Effector CD4-positive, alpha-beta T cell (primary cell): ENCODE results near the gene EIPR1.
"Not testable (repeated sequence)": the region's sequence is repeated elsewhere in the genome, so short reads cannot be mapped to it uniquely, and the experiment has no call there.

Source experiments
- DNase-seq: peaks from one replicate; pipeline ENCODE4 v3.0.0-alpha.2; 2020

Gene EIPR1

DNA sequence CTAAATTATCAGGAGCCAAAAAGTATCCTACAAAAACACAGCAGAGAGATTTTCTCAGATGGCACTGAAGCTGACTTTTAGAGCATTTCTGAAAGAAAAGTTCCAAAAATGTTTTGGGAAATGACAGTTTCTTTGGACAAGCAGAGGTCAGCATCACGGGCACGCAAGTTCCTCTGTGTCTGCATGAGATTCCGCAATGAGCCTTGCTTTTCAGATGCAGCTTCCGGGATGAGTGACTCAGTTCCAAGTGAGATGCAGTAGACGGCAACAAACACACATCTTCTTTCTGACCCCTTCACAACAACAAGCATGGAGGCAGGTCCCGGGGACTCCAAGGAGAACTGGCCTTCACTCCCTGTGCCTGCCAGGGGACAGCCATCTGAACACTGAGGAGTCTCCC lies 76.6 kb downstream of the EIPR1 start:
- no peak for DNase-seq

DNA sequence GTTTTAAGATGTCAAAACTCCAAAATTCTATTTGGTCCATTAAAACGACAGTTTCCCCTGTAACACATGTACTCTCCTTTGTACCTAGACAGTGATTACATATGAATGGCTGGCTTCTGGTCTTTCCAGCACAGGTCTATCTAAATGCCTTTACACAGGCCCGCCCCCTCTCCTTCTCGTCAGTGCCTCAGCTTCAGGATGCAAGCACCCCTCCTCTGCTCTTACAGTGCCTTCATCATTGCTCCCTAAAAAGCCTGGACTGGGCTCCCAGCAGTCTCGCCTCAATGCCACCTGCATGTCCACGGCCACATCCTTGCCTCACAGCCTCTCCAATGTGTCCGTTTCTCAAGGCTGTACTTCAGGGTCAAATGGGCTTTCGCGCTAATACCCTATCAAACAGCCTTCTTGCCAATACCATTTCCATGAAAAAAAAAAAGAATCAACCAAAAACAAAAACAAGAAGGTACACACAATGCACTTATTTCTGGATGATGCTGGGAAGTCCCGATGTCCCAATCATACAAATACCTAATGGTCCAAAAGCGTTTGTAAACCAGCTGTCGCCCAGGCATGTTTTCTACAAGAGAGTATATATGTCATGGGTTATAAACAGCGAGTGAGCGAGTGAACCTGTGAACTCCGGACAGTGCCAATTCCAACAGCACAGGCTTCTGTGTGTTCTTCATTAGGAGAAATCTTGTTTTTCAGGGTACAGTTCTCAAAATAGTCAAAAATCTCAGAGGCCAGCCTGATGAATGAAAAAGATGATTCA lies 77.2 kb downstream of the EIPR1 start:
- no peak for DNase-seq

DNA sequence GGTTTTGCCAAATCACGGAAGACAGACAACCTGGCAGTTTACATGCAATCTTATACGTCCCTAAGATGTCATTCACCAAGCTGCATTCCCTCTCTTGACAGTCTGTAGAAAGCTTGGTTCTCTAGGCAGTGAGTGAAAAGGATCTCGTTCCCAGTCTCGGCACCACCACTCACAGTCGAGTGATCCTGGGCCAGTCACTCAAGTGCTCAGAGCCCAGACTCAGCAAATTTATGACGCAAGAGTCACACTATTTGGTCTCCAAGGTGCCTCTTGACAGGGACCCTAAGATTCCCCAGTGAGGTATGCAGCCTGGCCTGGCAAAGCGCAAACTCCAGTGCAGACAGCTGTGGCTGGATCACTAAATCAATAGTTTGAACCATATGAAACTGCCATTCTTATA lies 77.9 kb downstream of the EIPR1 start:
- DNase-seq = no peak

DNA sequence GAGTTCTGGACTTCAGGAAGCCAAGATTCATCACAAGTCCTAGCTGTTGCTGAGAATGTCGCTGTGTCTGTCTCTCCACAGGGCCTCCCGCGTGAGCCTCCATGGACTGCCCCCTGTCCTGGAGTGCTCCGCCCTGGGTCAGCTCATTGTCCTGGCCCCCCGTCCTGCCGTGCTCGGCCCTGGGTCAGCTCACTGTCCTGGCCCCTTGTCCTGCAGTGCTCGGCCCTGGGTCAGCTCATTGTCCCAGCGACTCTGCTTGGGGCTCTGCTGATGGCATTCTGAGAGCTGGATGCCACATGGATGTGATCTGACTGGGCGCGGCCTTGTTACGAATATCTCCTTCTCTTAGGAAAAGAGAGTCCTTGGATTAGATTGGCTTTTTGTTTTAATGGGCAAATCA lies 78.5 kb downstream of the EIPR1 start:
- no peak for DNase-seq

DNA sequence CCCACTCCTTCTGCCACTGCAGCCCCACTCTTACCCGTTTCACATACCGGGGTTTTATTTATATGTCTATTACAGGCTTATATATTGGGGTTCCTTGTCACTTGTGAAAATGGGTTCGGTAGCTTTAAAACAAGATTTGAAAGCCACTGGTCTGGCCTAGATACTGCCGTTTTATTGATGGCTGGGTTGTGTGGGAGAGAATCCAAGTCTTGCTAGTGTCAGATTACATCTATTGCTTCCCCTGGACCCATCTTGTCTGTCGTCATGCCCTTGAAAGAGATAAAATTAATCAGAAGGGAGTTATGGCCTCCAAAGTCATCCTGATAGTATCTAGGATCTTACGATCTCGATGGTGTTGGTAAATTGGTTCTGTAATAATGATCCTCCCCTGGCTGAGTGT lies 79.4 kb downstream of the EIPR1 start:
- DNase-seq = no peak

DNA sequence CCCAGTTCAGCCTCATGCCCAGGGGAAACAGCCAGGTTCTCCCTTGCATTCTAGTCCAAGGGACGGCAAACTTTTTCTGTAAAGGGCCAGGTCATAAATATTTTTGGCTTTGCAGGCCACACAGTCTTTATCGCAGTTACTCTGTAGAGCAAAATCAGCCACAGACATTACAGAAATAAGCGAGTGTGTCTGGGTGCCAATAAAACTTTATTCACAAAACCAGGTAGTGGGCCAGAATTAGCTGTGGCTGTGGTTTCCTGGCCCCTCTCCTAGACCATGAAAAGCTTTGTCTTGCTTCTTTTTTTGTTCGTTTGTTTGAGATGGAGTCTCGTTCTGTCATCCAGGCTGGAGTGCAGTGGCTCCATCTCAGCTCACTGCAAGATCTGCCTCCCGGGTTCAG lies 80.1 kb downstream of the EIPR1 start:
- no peak for DNase-seq

DNA sequence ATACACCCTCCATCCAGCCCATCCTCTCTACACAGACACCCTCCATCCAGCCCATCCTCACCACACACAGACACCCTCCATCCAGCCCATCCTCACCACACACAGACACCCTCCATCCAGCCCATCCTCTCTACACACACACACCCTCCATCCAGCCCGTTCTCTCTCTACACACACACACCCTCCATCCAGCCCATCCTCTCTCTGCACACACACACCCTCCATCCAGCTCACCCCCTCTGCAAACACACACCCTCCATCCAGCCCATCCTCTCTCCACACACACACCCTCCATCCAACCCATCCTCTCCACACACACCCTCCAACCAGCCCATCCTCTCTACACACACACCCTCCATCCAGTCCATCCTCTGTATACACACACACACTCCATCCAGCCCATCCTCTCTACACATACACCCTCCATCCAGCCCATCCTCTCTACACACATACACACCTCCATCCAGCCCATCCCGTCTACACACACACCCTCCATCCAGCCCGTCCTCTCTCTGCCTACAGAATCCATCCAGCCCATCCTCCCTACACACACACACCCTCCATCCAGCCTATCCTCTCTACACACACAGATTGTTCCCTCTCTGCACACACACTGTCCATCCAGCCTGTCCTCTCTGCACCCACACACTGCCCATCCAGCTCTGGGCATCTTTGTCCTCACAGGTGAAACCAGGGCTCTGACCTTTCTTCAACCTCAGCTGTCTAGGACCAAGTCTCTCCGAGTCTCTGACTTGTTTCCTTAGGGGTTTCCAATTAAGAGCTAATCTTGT lies 81.2 kb downstream of the EIPR1 start:
- no peak for DNase-seq

DNA sequence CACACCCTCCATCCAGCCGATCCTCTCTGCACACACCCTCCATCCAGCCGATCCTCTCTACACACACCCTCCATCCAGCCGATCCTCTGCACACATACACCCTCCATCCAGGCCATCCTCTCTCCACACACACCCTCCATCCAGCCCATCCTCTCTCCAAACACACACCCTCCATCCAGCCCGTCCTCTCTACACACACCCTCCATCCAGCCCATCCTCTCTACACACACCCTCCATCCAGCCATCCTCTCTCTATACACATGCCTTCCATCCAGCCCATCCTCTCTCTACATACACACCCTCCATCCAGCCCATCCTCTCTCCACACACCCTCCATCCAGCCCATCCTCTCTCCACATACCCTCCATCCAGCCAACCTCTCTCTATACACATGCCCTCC lies 83.1 kb downstream of the EIPR1 start:
- DNase-seq = no peak

DNA sequence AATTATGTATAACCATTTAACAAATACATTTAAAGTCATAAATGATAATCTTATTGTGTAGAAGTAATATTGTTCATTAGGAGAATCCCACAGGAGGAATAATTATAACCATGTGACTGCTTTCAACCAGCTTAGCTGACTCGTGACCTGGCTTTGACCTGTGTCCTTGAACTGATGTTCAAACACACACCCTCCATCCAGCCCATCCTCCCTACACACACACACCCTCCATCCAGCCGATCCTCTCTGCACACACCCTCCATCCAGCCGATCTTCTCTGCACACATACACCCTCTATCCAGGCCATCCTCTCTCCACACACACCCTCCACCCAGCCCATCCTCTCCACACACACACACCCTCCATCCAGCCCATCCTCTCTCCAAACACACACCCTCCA lies 83.5 kb downstream of the EIPR1 start:
- DNase-seq = no peak

DNA sequence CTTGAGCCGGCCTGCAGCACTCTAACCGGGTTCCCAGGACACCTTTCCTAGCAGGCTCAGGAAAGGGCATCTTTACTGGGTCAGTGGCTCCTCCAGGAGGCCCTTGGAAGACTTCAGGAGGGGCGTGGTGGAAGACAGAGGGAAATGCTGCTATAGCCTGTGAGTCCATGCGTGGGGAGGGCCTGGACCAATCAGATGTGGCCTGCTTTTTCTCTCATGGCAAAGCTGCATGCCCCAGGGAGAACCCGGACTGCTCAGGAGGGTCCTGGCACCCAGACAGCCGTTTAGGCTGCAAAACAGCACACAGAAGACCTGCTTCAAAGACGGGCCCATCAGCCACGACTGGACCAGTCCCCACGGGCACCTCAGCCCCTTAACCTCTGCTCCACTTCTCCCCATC lies 84.4 kb downstream of the EIPR1 start:
- DNase-seq = no peak

DNA sequence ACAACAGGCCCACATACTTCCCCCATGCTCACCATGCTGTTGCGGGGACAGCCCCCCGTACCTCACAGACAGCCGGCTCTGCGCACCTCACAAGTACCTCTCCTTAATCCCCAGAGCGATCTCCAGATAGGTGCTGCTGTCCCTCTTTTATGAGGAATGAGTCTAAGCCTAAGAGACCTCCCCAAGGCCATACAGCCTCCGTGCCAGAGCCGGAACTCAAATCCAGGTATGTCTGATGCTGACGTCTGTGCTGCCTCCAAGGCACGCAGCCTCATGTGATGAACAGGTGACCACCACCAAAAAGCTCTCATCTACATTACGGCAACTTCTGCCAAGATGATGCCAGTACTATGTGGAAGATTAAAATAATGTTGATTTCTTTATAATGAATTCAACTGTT lies 85.2 kb downstream of the EIPR1 start:
- DNase-seq = no peak

DNA sequence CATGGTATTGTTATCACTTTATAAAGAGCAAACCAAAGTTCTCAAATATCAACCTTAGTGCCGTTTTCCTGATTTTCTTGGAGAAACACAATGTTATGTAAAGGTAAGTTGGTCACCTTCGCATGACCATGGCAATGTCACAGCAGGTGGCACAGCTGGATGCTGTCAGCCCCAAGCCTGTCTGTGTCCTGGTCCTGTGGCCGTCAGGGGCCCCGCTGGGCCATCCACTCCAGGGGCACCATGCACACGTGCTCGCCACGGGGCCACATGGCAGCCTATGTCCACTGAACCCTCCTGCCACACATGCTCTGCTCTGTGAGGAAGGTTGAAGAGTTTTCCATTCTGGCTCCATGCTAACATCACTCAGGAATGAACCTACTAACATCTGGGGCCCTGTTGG lies 85.9 kb downstream of the EIPR1 start:
- DNase-seq = no peak

DNA sequence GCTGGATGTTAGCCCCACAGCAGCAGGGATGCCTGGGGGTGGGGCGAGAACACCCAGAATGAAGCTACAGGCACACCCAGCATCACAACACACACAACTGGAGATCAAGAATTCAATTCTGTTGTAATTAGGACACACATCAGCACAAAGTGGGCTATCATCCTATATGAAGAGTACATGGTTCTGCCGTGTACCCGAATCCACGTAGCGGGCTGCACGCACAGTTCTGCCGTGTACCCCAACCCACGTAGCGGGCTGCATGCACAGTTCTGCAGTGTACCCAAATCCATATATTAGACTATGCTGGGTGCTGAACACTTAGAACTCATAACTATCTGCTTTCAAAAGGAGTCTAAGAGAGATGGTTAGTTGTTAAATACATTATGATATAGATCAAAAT lies 86.5 kb downstream of the EIPR1 start:
- DNase-seq = no peak

DNA sequence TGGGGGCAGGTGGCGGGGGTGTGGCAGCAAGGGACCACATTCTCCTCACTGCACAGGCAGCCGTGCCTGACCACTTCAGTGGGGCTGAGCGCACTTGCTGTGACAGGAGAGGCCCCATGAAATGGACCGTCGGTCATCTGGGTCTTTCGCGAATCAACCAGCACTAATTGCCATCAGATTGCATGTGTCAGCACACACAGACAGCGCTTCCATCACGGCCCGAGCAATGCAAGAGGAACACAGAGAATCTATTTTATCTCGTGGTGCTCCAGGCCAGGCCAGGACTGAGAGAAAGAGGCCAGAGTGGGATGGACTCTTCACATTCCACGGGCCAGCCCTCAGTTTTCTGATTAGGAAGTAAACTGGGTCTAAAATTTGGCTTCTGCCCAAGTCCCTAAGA lies 87.0 kb downstream of the EIPR1 start:
- DNase-seq = no peak

DNA sequence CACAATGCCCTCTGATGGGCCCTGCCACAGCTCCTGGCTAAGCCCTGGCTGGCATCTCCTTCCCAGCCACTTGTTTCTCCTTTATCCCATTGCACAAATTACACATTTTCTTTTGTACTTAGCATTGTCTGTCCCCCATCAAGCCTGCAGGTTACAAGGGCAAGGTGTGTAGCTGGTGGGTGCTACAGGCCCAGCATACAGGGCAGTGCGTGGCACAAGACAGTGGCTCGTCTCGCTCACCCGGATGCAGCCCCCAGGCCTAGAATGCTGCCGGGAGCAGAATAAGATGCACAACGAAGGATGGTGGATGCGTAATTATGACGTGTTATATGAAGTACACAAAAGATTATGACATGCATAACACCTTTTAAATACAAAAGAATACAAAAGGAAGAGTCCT lies 87.6 kb downstream of the EIPR1 start:
- no peak for DNase-seq

DNA sequence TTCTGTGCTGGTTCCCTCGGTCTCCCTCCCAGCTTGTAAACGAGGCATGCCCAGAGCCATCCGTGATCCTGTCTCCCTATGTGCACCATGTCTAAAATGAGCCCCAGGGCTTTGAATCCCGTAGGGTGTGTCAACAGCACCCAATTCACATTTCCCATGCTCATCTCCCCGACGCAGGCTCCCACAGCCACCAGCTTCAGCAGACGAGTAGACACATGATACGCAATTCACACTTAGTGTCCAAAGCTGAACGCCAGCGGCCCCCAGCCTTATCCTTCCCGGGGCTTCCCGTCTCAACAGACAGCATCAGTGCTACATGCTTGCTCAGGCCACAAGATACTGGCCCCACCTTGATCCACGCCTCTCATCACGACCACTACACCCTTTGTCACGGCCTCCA lies 88.1 kb downstream of the EIPR1 start:
- DNase-seq = no peak

DNA sequence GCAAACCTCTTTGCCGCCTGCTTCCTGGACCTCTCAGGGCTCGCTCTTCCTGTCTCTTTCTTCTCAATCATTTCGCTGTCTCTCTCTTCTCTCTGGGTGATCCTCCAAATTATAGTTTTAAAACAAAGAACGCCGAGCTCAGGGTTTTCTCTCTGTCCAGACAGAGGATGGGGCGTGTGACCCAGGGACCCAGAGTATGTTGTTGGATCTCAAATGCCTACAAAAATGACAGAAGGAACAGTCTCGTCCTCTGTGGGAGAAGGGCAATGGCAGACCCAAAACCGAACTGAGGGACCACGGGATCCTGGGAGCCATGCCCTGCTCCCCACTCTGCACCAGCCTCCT lies 88.5 kb downstream of the EIPR1 start:
- no peak for DNase-seq

DNA sequence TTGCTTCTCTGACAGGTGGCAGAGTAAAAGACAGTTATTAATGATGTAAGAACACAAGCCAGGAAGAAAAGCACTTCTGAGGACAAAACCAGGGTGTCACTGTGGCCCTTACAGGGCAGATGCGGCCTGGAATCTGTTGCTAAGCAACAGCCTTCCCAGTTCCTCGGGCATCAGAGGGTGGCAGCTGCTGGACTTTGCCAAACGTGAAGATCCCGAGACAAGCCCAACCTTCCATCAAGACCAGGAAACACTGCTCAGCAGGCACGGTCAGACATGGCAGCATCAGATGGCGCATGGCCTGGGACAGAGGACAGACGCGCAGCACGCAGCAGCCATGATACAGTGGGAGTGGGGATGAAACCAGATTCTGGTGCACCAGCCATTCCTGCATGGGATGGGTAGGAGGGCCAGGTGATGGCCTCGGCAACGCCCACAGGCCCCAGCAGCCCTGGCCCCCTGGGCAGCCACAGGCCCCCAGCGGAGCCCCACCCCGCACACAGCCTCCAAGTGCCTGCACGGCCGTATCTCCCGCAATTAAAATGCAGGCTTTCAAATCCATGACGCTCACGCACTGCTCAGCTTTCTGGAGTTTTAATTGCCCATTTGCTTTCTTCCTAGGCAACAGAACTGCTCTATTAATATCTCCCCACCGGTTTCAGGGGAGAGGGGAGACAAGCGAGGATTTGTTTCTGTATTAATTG lies 89.0 kb downstream of the EIPR1 start:
- DNase-seq = no peak

DNA sequence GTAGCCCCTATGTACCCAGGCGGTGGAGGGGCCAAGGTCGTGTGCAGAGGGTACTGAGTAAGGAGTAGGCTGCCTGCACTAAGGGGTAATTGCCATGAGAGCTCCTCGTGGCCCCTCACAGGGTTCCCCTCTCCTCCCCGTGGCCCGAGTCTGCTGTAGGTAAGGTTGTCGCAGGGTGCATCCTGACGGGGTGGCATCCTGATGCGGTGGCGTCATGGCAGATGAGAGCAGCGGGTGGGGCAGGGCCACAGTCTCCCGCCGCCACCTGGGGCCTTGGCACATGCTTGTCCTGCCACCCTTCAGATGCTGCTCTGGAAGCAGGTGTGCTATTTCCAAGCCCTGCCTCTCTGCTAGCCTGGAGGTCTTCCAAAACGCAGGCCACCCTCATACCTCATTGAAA lies 89.7 kb downstream of the EIPR1 start:
- no peak for DNase-seq

DNA sequence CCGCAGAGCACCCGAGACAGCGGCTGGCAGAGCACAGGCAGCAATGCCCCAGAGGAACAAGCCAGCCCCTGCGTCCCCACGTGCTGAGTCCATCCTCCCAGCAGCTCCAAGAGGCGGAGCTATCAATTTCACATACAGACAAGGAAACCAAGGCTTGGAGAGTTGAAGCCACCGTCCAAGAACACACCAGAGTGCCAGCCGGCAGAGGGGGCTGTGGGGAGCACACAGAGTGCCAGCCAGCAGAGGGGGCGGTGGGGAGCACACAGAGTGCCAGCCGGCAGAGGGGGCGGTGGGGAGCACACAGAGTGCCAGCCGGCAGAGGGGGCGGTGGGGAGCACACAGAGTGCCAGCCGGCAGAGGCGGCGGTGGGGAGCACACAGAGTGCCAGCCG lies 91.0 kb downstream of the EIPR1 start:
- not testable (repeated sequence) for DNase-seq

DNA sequence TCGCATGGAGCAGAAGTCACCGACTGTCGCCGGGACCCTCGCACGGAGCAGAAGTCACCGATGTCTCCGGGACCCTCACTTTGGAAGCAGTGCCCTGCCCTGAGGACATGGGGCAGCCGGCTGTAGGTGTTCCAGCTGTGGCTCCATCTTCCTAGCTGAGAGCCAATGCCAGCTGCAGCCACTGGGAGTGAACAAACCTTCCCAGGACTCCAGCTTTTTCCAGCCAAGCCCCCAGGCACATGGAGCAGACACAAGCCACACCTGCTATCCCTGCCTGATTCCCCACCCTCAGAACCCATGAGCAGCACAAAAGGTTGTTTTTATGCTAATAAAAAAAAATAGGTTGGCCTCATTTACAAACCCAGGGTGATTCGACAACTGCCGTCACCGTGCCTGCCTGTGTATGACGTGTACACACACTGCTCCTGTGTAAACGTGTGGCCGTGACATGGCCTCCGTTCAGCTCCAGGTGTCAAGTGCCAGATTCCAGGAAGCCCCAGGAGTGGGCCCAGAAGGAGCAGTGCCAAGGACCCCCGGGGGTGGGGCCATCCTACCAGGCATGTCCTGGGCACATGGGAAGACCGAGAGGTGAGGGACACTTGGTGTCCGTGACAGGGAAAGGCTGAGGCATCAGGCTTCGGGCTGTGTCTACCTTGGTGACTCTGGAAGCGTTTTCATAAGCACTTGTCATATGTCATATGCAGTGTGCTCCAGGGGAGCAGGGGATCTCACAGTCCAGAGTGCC lies 91.5 kb downstream of the EIPR1 start:
- no peak for DNase-seq

DNA sequence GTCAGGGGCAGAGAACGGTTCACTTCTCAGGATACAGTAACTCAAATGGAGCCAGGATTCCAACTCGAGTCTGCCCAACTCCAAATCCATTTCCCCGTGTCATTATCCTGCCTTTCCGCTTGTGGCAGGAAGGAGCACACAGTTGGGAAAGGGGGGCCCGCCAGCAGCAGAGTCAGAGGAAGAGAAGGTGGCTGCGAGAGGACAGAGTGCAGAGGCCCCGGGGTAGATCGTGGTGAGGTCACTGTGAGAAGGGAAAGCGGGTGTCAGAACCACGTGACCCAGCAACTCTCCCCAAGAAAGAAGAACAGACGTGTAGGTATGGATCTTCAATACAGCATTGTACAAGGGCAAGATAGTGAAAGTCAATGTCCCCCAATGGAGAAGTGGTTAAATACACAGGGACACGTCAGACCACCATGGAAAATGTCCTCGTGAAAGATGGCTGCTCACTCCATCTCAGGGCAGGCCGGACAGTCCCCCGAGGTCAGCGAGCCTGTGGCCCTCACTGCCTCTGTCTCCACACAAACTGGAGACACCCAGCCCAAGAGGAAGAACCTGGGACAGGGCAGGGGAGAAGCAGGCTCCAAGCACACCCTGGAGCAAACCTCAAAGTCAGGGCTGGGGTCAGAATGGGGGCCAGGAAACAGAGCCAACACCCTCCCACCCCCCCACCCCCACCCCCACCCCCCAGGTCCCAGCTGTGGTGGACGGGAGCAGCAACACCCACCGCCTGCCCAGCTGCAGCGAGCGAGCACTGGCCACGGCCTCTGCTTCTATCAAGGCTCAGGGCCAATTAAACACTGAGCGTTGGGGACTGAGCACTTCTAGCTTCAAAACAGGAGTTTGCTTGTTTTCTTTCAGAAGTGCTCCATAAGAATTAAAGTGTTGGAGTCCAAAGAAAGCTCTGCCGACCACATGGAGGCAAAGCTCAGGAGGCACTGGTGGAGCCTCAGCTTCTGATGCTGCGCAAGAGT lies 92.7 kb downstream of the EIPR1 start:
- no peak for DNase-seq
